ENCODE results near the gene SUFU. TPM values are rescaled to one million over a fixed set of nuclear protein-coding genes. Genes with fewer than 3 reads are reported as not detected.

SUFU gene
- total and polyA plus RNA-seq, 4 donors, result 1.8 to 3.8 (median 2.9) TPM

- TF ChIP-seq YY1 (IDR thresholded peaks at IDR 0.05) (no peak), RAD21 (IDR thresholded peaks at IDR 0.05) (no peak), HNF4A (conservative IDR thresholded peaks at IDR 0.05) (no peak), FOXA2 (IDR thresholded peaks at IDR 0.05) (no peak), NR2F2 (IDR thresholded peaks at IDR 0.05) (no peak), RXRA (IDR thresholded peaks at IDR 0.05) (no peak)
These were observed 50.8 kb downstream of the SUFU start (continued) for GRCh38 chr10:102554531-102554930.

GRCh38 chr10:102555781-102556328, 52.1 kb downstream of the SUFU start:
- 80% methylated on average over 11 of the region's 11 CpGs for WGBS
- peaks cover 3 to 8% (median 4%) of the 10 kb centered on the region in 4 donors for H3K36me3 ChIP-seq (ENCODE audit: control insufficient read depth in 4 of 4, insufficient read depth in 3 of 4, low read depth in 1 of 4, low read length in 3 of 4)

More at GRCh38 chr10:102555781-102556328, 52.1 kb downstream of the SUFU start:
- Histone ChIP-seq H3K27me3 (ENCODE audit: control insufficient read depth in 4 of 4, insufficient read depth in 4 of 4, low read length in 3 of 4) (no peaks in the 10 kb centered on the region), H3K9me3 (ENCODE audit: control insufficient read depth in 4 of 4, low read length in 3 of 4) (no peaks in the 10 kb centered on the region), H3K9ac (ENCODE audit: low read depth in 1 of 2, low read length in 2 of 2) (no peak overlapping the region), H3K27ac (ENCODE audit: low read depth in 1 of 2, low read length in 2 of 2) (no peak overlapping the region), H3K4me3 (ENCODE audit: low read depth in 1 of 3, low read length in 3 of 3) (no peak overlapping the region), H3K4me1 (ENCODE audit: control insufficient read depth in 4 of 4, insufficient read depth in 4 of 4, low read length in 3 of 4) (peaks cover 0 to 5% (median 0%) of the 10 kb centered on the region in 4 donors)
- TF ChIP-seq YY1 (IDR thresholded peaks at IDR 0.05) (no peak), TAF1 (conservative IDR thresholded peaks at IDR 0.05) (no peak), ZBTB33 (IDR thresholded peaks at IDR 0.05) (no peak), GABPA (IDR thresholded peaks at IDR 0.05 in 1 of 2, conservative IDR thresholded peaks at IDR 0.05 in 1 of 2) (no peak), EGR1 (IDR thresholded peaks at IDR 0.05; ENCODE audit: low read depth in 2 of 2) (no peak), HNF4A (conservative IDR thresholded peaks at IDR 0.05) (no peak), REST (IDR thresholded peaks at IDR 0.05) (no peak), SP1 (IDR thresholded peaks at IDR 0.05) (no peak), JUND (IDR thresholded peaks at IDR 0.05) (no peak), MAX (IDR thresholded peaks at IDR 0.05) (no peak), RAD21 (IDR thresholded peaks at IDR 0.05) (no peak), RXRA (IDR thresholded peaks at IDR 0.05) (no peak), HNF4G (IDR thresholded peaks at IDR 0.05) (no peak), FOXA2 (IDR thresholded peaks at IDR 0.05) (no peak), FOXA1 (IDR thresholded peaks at IDR 0.05) (no peak), NR2F2 (IDR thresholded peaks at IDR 0.05) (no peak)
- TF ChIP-seq, protein P1, sequence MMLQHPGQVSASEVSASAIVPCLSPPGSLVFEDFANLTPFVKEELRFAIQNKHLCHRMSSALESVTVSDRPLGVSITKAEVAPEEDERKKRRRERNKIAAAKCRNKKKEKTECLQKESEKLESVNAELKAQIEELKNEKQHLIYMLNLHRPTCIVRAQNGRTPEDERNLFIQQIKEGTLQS (IDR thresholded peaks at IDR 0.05), result no peak
- TF ChIP-seq, protein P2, sequence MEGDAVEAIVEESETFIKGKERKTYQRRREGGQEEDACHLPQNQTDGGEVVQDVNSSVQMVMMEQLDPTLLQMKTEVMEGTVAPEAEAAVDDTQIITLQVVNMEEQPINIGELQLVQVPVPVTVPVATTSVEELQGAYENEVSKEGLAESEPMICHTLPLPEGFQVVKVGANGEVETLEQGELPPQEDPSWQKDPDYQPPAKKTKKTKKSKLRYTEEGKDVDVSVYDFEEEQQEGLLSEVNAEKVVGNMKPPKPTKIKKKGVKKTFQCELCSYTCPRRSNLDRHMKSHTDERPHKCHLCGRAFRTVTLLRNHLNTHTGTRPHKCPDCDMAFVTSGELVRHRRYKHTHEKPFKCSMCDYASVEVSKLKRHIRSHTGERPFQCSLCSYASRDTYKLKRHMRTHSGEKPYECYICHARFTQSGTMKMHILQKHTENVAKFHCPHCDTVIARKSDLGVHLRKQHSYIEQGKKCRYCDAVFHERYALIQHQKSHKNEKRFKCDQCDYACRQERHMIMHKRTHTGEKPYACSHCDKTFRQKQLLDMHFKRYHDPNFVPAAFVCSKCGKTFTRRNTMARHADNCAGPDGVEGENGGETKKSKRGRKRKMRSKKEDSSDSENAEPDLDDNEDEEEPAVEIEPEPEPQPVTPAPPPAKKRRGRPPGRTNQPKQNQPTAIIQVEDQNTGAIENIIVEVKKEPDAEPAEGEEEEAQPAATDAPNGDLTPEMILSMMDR (IDR thresholded peaks at IDR 0.05; ENCODE audit: low read depth, low read length, missing input control), result no peak
- DNase-seq (ENCODE audit: low spot score), result no peak
